Lower lobe of right lung (tissue), 2 donors: Measurements from ENCODE around the gene KCNJ10. TPM values are rescaled to one million over a fixed set of nuclear protein-coding genes. Genes with fewer than 3 reads are reported as not detected.

Source experiments
- ATAC-seq, 2 donors: fragments of 200-7000 bp; cut with Tn5 transposase; one replicate each; pipeline ENCODE4 v1.9.1; 2020 to 2022; ENCODE audit warnings: mild to moderate bottlenecking in 2 of 2, moderate library complexity in 2 of 2
- DNase-seq: peaks from one replicate; pipeline ENCODE4 v3.0.0-alpha.2; 2020
- H3K27ac ChIP-seq: fragments of 200-600 bp; one replicate; pipeline ENCODE4 v1.8.0; 2022
- H3K27me3 ChIP-seq: fragments of 200-600 bp; one replicate; pipeline ENCODE4 v1.8.0; 2022; ENCODE audit warnings: low read depth
- H3K36me3 ChIP-seq: fragments of 200-600 bp; one replicate; pipeline ENCODE4 v1.8.0; 2022; ENCODE audit warnings: mild to moderate bottlenecking
- H3K4me1 ChIP-seq: fragments of 200-600 bp; one replicate; pipeline ENCODE4 v1.8.0; 2022
- H3K4me3 ChIP-seq: fragments of 200-600 bp; one replicate; pipeline ENCODE4 v1.8.0; 2022; ENCODE audit warnings: mild to moderate bottlenecking
- H3K9me3 ChIP-seq: fragments of 200-600 bp; one replicate; pipeline ENCODE4 v1.8.0; 2022
- CTCF ChIP-seq: fragments of 200-600 bp; IDR thresholded peaks from one replicate; pipeline ENCODE4 v1.8.0; 2022; ENCODE audit warnings: antibody characterized with exemption, mild to moderate bottlenecking
- intact Hi-C: fragments of 100-400 bp; cut with DNase I; formaldehyde crosslinking; loops from one replicate; pipeline ENCODE4 v1.11.0; 2022
- total RNA-seq: library from RNA; stranded (reverse); fragmentation: NEBNext Ultra II Directional; extraction: Animal tissue kit (Norgen Biotek cat#: 25700); gene quantifications from one replicate; pipeline ENCODE4 v1.2.1, GENCODE V29; 2021
- donor health status: DM: no; HTN: yes; CAD: no; lungs with severe emphysema.

Gene KCNJ10
- total RNA-seq, 1 donor from 2014 or later: 0.15 TPM

GRCh38 chr1:159980076-159980475 is 89.9 kb downstream of the KCNJ10 start:
- intact Hi-C loops: no loop called here
- no peak for DNase-seq
- TF ChIP-seq CTCF: no peak
- Histone ChIP-seq H3K4me1 (no peaks in the 10 kb centered on the region), H3K27me3 (no peaks in the 10 kb centered on the region), H3K27ac (no peak overlapping the region), H3K9me3 (no peaks in the 10 kb centered on the region), H3K36me3 (no peaks in the 10 kb centered on the region), H3K4me3 (no peak overlapping the region)
- ATAC-seq: no peak

GRCh38 chr1:159979257-159979656 is 90.7 kb downstream of the KCNJ10 start:
- intact Hi-C loops: no loop called here
- ATAC-seq (no peak), DNase-seq (no peak)
- Histone ChIP-seq H3K27ac (no peak overlapping the region), H3K9me3 (no peaks in the 10 kb centered on the region), H3K4me1 (no peaks in the 10 kb centered on the region), H3K36me3 (no peaks in the 10 kb centered on the region), H3K27me3 (no peaks in the 10 kb centered on the region), H3K4me3 (no peak overlapping the region)
- TF ChIP-seq CTCF: no peak

DNA sequence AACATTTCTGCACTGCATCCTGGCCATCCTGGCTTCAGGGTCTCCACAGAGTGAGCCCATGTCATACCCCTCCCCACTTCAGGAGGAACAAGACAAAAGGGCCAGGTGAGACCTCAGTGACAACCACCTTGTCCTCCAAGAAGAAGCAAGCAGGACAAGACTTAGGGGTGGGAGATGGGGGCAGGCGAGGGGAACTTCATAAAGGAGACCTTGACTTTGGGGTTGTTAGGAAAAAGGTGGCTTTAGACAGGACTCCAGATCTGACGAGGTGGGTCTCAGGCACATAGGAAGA is 91.9 kb downstream of the KCNJ10 start:
- intact Hi-C loops: no loop called here
- Histone ChIP-seq H3K27ac (no peak overlapping the region), H3K36me3 (no peaks in the 10 kb centered on the region), H3K4me3 (no peak overlapping the region), H3K4me1 (no peaks in the 10 kb centered on the region), H3K27me3 (no peaks in the 10 kb centered on the region), H3K9me3 (no peaks in the 10 kb centered on the region)
- TF ChIP-seq CTCF: no peak
- DNase-seq (no peak), ATAC-seq (no peak)

GRCh38 chr1:159977364-159978106 is 92.4 kb downstream of the KCNJ10 start:
- no peak overlapping the region for H3K4me3 ChIP-seq
- H3K27ac ChIP-seq: no peak overlapping the region
- no peaks in the 10 kb centered on the region for H3K9me3 ChIP-seq
- H3K27me3 ChIP-seq: no peaks in the 10 kb centered on the region
- no peak for TF ChIP-seq CTCF
- DNase-seq: no peak
- intact Hi-C loops: no loop called here
- H3K4me1 ChIP-seq: no peaks in the 10 kb centered on the region
- no peaks in the 10 kb centered on the region for H3K36me3 ChIP-seq
- no peak for ATAC-seq

GRCh38 chr1:159974350-159974965 is 95.5 kb downstream of the KCNJ10 start:
- intact Hi-C loops: no loop called here
- H3K4me3 ChIP-seq: no peak overlapping the region
- DNase-seq (no peak), ATAC-seq (no peak)
- no peak for TF ChIP-seq CTCF
- no peaks in the 10 kb centered on the region for H3K4me1 ChIP-seq
- H3K36me3 ChIP-seq: no peaks in the 10 kb centered on the region
- H3K9me3 ChIP-seq: no peaks in the 10 kb centered on the region
- no peaks in the 10 kb centered on the region for H3K27me3 ChIP-seq
- no peak overlapping the region for H3K27ac ChIP-seq
